Measurements from ENCODE around the gene E2F2. TPM values are rescaled to one million over a fixed set of nuclear protein-coding genes. Genes with fewer than 3 reads are reported as not detected.

The E2F2 gene
- polyA plus RNA-seq, 1 donor (not counting 4 experiments of a cell fraction or from before 2014, with no cell fraction given) = 0.05 TPM

- peaks cover 13% of the 10 kb centered on the region for H3K27me3 ChIP-seq (ENCODE audit: control insufficient read depth, extremely low read depth, insufficient read depth, low read length)
- H3K4me3 ChIP-seq (ENCODE audit: control insufficient read depth in 2 of 3, extremely low read depth in 1 of 3, insufficient read depth in 2 of 3, low read depth in 1 of 3, low read length in 3 of 3) = peak overlapping the region in 2 of 3 experiments; percentile 22 to 34
- DNase-seq (ENCODE audit: low read depth, low spot score) (no peak), FAIRE-seq (no peak)
- dilution Hi-C loops (cut with MboI; ENCODE audit: extremely low pct_ligation_motif_present, low sequenced_read_pairs) = no loop called here
- no peaks in the 10 kb centered on the region for H3K9me1 ChIP-seq (ENCODE audit: control insufficient read depth, extremely low read depth, insufficient read depth, low read length)
- peak overlapping the region; percentile 52 for H3K9ac ChIP-seq (ENCODE audit: control insufficient read depth, extremely low read depth, insufficient read depth, low read length)
- H3K79me2 ChIP-seq (ENCODE audit: control insufficient read depth, insufficient read depth, low read length) = no peaks in the 10 kb centered on the region
- peak overlapping the region; percentile 15 for H2AFZ ChIP-seq (ENCODE audit: control insufficient read depth, low read length)
- H3K4me1 ChIP-seq (ENCODE audit: control insufficient read depth, extremely low read depth, insufficient read depth, low read length) = no peaks in the 10 kb centered on the region
- H3K4me2 ChIP-seq (ENCODE audit: control insufficient read depth, extremely low read depth, insufficient read depth, low read depth, low read length) = peak overlapping the region; percentile 74
- TF ChIP-seq CTCF (optimal IDR thresholded peaks at IDR 0.05 in 1 of 3, IDR thresholded peaks at IDR 0.05 in 1 of 3, conservative IDR thresholded peaks at IDR 0.05 in 1 of 3; ENCODE audit: extremely low read depth in 1 of 3, insufficient read depth in 2 of 3, low read length in 3 of 3) (no peak), EZH2 (IDR thresholded peaks at IDR 0.05; ENCODE audit: low read length) (peak; percentile 24)
- H4K20me1 ChIP-seq (ENCODE audit: control insufficient read depth, extremely low read depth, insufficient read depth, low read length) = no peaks in the 10 kb centered on the region
- H3K36me3 ChIP-seq (ENCODE audit: control insufficient read depth in 2 of 2, extremely low read depth in 1 of 2, insufficient read depth in 2 of 2, low read length in 2 of 2) = no peaks in the 10 kb centered on the region
- H3K9me3 ChIP-seq (ENCODE audit: control insufficient read depth, low read depth, low read length) = no peaks in the 10 kb centered on the region
- no peak overlapping the region for H3K27ac ChIP-seq (ENCODE audit: control insufficient read depth, insufficient read depth, low read length)
These were observed 37.8 kb upstream of the E2F2 start for GRCh38 chr1:23568608-23569383.

GRCh38 chr1:23567996-23568607 lies 37.1 kb upstream of the E2F2 start:
- H3K36me3 ChIP-seq (ENCODE audit: control insufficient read depth in 2 of 2, extremely low read depth in 1 of 2, insufficient read depth in 2 of 2, low read length in 2 of 2) = no peaks in the 10 kb centered on the region
- H3K4me1 ChIP-seq (ENCODE audit: control insufficient read depth, extremely low read depth, insufficient read depth, low read length) = no peaks in the 10 kb centered on the region
- no peaks in the 10 kb centered on the region for H3K9me1 ChIP-seq (ENCODE audit: control insufficient read depth, extremely low read depth, insufficient read depth, low read length)
- no peaks in the 10 kb centered on the region for H4K20me1 ChIP-seq (ENCODE audit: control insufficient read depth, extremely low read depth, insufficient read depth, low read length)
- peak overlapping the region; percentile 74 for H3K4me2 ChIP-seq (ENCODE audit: control insufficient read depth, extremely low read depth, insufficient read depth, low read depth, low read length)
- FAIRE-seq (no peak), DNase-seq (ENCODE audit: low read depth, low spot score) (no peak)
- H3K9me3 ChIP-seq (ENCODE audit: control insufficient read depth, low read depth, low read length) = no peaks in the 10 kb centered on the region
- peak overlapping the region; percentile 52 for H3K9ac ChIP-seq (ENCODE audit: control insufficient read depth, extremely low read depth, insufficient read depth, low read length)
- dilution Hi-C loops (cut with MboI; ENCODE audit: extremely low pct_ligation_motif_present, low sequenced_read_pairs) = no loop called here
- peak overlapping the region; percentile 13 to 51 (median 22) for H3K4me3 ChIP-seq (ENCODE audit: control insufficient read depth in 2 of 3, extremely low read depth in 1 of 3, insufficient read depth in 2 of 3, low read depth in 1 of 3, low read length in 3 of 3)
- peak overlapping the region; percentile 56 for H2AFZ ChIP-seq (ENCODE audit: control insufficient read depth, low read length)
- TF ChIP-seq EZH2 (IDR thresholded peaks at IDR 0.05; ENCODE audit: low read length) (no peak), CTCF (optimal IDR thresholded peaks at IDR 0.05 in 1 of 3, IDR thresholded peaks at IDR 0.05 in 1 of 3, conservative IDR thresholded peaks at IDR 0.05 in 1 of 3; ENCODE audit: extremely low read depth in 1 of 3, insufficient read depth in 2 of 3, low read length in 3 of 3) (no peak)
- H3K79me2 ChIP-seq (ENCODE audit: control insufficient read depth, insufficient read depth, low read length) = no peaks in the 10 kb centered on the region
- H3K27ac ChIP-seq (ENCODE audit: control insufficient read depth, insufficient read depth, low read length) = no peak overlapping the region
- H3K27me3 ChIP-seq (ENCODE audit: control insufficient read depth, extremely low read depth, insufficient read depth, low read length) = peaks cover 13% of the 10 kb centered on the region

Measured in keratinocyte (primary cell).